ENCODE measurements around the gene RARRES2. TPM values are rescaled to one million over a fixed set of nuclear protein-coding genes. Genes with fewer than 3 reads are reported as not detected.

The RARRES2 gene
- total RNA-seq, 3 donors from 2014 or later = 82.6 to 202 (median 98.9) TPM

DNA sequence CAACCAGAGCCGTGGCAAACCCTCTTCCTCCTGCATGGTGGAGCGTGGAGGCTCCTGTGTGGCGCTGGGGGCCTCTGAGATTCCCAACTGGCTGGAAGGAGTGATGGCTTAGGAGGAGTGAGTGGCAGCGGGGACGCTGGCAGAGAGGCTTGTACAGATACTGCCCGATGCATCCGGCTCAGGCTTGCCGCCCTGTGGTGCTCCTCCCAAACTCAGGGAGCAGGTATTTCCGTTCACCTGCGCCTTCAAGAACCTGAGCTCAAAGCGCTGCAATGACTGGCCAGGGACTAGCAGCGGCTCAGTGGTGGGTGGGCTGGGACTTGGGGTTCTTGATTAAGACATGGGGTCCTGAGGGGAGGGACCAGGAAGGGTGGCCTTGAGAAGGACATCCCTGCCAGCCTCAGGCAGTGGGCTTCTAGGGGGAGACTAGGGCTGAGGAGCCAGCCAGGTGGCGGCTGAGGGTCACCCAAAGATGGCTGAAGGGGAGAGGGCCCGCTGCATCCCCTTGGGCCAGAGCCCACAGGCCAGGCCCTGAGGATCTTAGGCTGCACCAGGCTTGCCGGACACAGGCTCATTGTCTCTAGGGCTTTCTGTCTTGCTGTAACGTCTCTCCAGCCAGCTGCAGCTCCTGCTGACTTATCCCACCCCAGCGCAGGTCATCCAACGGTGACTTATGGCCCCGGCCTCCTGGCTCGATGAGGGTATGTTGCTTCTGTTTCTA is 40.9 kb upstream of the RARRES2 start:
- H3K4me3 ChIP-seq = no peak overlapping the region
- H3K9me3 ChIP-seq = no peaks in the 10 kb centered on the region
- H3K4me1 ChIP-seq (ENCODE audit: low read depth) = peaks cover 45% of the 10 kb centered on the region
- intact Hi-C loops (cut with DNase I, micrococcal nuclease) = no loop called here
- ATAC-seq (peak; percentile 6), DNase-seq (peak in 2 of 3 donors; percentile 68 to 79)
- TF ChIP-seq, protein P1, sequence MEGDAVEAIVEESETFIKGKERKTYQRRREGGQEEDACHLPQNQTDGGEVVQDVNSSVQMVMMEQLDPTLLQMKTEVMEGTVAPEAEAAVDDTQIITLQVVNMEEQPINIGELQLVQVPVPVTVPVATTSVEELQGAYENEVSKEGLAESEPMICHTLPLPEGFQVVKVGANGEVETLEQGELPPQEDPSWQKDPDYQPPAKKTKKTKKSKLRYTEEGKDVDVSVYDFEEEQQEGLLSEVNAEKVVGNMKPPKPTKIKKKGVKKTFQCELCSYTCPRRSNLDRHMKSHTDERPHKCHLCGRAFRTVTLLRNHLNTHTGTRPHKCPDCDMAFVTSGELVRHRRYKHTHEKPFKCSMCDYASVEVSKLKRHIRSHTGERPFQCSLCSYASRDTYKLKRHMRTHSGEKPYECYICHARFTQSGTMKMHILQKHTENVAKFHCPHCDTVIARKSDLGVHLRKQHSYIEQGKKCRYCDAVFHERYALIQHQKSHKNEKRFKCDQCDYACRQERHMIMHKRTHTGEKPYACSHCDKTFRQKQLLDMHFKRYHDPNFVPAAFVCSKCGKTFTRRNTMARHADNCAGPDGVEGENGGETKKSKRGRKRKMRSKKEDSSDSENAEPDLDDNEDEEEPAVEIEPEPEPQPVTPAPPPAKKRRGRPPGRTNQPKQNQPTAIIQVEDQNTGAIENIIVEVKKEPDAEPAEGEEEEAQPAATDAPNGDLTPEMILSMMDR (IDR thresholded peaks at IDR 0.05) = no peak
- H3K36me3 ChIP-seq (ENCODE audit: low read depth) = no peaks in the 10 kb centered on the region

DNA sequence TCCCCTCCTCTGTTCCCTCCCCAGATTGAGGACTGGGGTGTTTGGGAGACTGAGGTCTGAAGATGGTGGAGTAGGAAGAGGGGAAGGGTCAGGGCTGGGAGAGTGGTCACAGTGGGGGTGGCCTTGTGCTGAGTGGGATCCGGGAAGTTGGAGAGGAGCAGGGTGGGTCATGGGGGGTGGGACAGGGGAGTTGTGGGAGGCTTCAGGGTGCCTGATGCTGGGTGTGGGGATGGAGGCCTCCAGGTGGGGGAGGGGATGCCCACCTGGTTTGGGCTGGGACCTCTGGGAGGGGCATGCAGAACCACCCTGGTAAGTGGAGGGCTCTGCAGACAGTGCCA is 40.3 kb upstream of the RARRES2 start:
- TF ChIP-seq, protein P1 (IDR thresholded peaks at IDR 0.05) = no peak
- no peak overlapping the region for H3K4me3 ChIP-seq
- ATAC-seq = no peak
- H3K4me1 ChIP-seq (ENCODE audit: low read depth) = peaks cover 50% of the 10 kb centered on the region
- H3K36me3 ChIP-seq (ENCODE audit: low read depth) = no peaks in the 10 kb centered on the region
- intact Hi-C loops (cut with DNase I, micrococcal nuclease) = no loop called here
- DNase-seq = no peak
- H3K9me3 ChIP-seq = no peaks in the 10 kb centered on the region

DNA sequence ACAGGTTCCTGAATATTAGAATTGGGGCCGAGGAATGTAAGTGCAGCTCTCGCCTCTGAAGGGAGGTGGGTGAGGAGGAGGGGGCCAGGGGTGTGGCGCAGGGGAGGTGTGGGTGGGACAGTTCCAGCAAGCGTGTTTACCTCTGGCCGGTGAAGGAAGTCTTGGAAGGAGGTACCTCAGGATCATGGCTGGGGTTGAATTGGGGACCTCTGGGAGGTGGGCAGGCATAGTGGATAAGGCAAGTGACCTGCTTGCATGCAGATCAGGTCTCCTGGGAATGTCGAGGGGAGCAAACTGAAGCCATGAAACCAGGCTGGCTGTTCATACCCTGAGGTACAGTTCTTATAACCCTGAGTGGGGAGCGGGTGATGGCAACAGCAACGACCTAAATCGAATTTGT is 39.7 kb upstream of the RARRES2 start:
- intact Hi-C loops (cut with DNase I, micrococcal nuclease) = no loop called here

DNA sequence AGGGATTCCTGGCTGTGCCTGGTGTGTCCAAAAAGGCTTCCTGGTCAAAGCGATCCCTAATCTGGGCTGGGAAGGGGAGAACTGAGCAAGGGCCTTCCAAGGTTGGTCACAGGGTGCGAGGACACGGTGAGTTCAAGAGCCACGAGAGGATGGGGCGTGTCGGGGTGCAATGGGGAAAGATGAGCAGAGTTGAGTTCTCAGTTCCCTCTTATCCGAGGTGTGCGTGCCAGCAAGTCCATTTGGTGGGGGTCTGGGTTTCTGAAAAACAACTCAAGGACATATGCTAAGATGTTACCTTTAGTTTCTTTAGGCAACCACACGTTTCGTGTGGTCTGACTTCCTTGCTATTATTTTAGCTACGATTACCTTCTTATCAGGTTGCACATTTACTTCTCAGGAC is 39.0 kb upstream of the RARRES2 start:
- TF ChIP-seq, protein P1 (IDR thresholded peaks at IDR 0.05) = no peak
- Histone ChIP-seq H3K9me3 (no peaks in the 10 kb centered on the region), H3K4me1 (ENCODE audit: low read depth) (peaks cover 59% of the 10 kb centered on the region), H3K36me3 (ENCODE audit: low read depth) (no peaks in the 10 kb centered on the region), H3K4me3 (no peak overlapping the region)
- no peak for ATAC-seq
- DNase-seq = no peak
- intact Hi-C loops (cut with DNase I, micrococcal nuclease) = no loop called here

More for the DNA sequence above, 39.7 kb upstream of the RARRES2 start:
- H3K4me3 ChIP-seq = no peak overlapping the region
- no peaks in the 10 kb centered on the region for H3K36me3 ChIP-seq (ENCODE audit: low read depth)
- TF ChIP-seq, protein P1 (IDR thresholded peaks at IDR 0.05) = no peak
- DNase-seq (no peak), ATAC-seq (no peak)
- no peaks in the 10 kb centered on the region for H3K9me3 ChIP-seq
- peaks cover 55% of the 10 kb centered on the region for H3K4me1 ChIP-seq (ENCODE audit: low read depth)

DNA sequence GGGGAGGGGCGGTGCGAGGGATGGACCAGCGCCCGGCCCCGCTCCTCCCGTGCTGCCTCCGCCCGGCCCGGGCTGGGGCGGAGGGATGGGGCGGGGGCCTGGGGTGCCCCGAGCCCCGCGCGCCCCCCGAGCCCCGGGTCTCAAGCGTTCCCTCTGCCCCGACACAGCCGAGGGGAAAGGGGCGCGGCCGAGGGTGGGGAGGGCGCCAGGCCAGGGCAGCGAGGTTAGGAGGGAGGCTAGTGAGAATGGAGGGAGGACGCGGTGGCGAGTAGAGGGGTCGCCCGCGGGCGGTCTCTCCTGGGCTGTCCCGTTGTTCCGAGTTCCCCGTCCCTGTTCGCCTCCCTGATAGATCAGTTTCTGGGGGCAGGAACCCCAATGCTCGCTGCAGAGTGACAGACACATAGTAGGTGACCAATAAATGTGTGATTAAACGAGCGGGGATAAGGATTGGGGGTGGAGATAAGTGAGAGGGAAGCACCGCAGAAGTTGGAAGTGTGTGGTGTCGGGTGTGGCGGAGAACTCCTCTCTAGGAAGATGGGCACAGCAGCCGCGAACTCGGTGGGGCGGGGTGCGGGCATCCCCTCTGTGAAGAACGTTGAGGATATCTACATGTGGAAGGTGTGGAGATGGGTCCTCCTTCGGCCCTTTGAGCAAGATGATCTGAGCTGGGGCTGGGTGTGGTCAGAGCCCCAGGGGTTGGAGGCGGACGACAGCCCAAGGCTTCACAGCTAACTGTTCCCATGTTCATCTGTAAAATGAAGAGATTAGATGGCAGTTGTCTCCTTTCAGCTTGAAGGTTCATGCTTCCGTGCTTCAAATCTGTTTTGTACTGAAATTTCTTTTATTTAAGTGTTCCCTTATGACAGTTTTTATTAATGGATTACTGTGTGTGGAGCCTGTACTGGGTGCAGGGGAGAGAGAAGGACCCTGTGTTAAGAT is 38.3 kb upstream of the RARRES2 start:
- DNase-seq (peak in 2 of 3 donors; percentile 71 to 79), ATAC-seq (no peak)
- Histone ChIP-seq H3K9me3 (no peaks in the 10 kb centered on the region), H3K36me3 (ENCODE audit: low read depth) (no peaks in the 10 kb centered on the region), H3K4me3 (peak overlapping the region; percentile 56), H3K4me1 (ENCODE audit: low read depth) (peaks cover 62% of the 10 kb centered on the region)
- TF ChIP-seq, protein P1 (IDR thresholded peaks at IDR 0.05) = no peak
- intact Hi-C loops (cut with DNase I, micrococcal nuclease) = no loop called here
